GM21423 (cell line): Measurements from ENCODE around the gene DOC2B.
"Not testable (repeated sequence)": the region's sequence is repeated elsewhere in the genome, so short reads cannot be mapped to it uniquely, and the experiment has no call there.

Experiments
- ATAC-seq: cut with Tn5 transposase; IDR thresholded peaks from one replicate; pipeline ENCODE4 v1.9.1; 2021; ENCODE audit warnings: mild to moderate bottlenecking, moderate library complexity; ENCODE audit not compliant: unreplicated experiment

The DOC2B gene

GRCh38 chr17:146983-147761 is 34.3 kb downstream of the DOC2B start:
- no peak for ATAC-seq

DNA sequence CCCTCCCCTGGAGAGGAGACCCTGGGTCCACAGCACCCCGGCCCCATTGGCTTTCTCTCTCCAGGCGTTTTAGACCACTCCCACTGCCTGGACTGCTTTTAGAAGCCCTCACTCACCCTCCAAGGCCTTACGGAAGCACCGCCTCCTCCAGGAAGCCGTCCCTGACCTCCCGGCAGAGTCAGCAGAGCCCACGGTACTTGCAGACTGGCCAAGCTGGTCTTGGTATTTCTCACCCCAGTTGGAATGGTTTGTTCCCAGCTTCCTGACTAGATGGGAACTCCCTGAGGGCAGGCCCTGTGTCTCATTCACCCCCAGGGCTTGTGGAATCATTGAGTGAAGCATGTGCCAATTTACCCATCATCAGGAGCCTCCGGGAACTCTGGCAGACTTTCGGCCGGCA is 34.9 kb downstream of the DOC2B start:
- no peak for ATAC-seq

DNA sequence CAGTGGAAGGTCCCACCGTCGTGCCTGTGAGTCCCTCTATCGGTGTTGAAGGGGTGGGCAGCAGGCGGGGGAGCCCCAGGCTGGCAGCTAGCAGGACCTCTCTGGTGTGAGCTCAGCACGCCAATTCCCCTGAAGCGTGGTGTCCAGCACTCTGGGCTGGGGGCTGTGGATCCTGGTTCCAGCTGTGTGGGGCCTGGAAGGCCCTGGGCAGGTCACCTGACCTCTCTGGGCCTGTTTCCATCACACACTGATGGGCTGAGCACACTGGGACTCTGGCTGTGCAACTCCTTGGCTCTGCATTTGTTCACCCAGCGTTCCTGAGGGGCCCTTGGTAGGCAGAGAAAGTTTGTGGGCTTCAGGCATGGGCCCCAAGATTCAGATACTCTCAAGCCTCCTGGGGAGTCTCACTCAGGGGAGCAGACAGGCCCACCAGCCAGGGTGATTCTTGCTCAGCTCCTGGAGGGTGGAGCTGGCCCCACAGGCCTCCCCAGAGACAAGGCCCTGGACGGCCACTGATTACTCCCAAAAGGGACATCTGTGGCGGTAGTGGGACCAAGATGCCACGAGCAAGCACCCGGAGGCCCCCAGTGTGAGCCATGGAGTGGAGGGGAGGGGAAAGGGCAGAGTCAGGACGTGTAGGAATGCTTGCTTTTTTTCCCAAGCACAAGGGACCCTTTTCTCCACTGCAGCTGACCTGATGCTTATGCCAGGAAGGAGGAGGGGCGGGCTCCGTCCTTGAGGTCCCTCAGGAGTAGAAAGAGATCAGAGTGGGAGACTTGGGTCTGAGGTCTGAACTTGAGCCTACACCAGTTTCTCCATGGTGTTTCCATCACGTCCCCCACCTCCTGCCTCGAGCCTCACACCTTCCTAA is 35.5 kb downstream of the DOC2B start:
- ATAC-seq, result no peak

DNA sequence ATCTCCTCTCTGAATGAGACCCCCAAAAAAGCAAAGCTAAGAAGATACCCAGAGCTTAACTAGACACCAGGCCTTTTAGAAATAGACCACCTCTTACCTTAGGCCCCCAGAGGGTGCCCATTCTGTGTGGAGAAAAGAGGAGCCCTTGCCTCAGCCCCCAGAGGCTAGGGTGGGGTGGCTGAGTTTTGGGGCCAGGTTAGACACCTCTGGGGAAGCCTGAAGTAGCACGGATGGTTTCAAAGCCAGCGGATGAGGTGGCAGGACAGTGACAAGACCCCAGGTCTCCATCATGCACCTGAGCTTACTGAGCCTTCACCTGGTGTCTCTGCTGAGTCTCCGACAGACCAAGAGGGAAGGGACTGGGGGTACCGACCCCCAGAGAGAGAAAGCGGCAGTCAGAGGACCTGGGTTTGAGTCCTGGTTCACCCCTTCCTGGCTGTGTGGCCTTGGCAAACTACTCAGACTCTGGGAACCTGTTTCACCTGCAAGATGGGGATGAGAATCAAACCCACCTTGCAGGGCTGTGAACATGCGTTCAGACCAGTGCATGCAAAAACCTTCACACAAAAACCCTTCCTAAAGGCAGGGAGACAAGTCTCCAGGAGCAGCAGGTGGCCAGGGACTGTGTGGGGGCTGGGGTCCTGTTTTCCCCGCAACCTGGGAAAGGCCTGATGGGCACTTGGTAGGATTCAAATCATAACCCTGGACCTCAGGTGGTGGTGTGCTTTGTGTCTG is 36.3 kb downstream of the DOC2B start:
- ATAC-seq, result no peak

- no peak for ATAC-seq
These were observed 37.6 kb downstream of the DOC2B start for GRCh38 chr17:143785-144281.

DNA sequence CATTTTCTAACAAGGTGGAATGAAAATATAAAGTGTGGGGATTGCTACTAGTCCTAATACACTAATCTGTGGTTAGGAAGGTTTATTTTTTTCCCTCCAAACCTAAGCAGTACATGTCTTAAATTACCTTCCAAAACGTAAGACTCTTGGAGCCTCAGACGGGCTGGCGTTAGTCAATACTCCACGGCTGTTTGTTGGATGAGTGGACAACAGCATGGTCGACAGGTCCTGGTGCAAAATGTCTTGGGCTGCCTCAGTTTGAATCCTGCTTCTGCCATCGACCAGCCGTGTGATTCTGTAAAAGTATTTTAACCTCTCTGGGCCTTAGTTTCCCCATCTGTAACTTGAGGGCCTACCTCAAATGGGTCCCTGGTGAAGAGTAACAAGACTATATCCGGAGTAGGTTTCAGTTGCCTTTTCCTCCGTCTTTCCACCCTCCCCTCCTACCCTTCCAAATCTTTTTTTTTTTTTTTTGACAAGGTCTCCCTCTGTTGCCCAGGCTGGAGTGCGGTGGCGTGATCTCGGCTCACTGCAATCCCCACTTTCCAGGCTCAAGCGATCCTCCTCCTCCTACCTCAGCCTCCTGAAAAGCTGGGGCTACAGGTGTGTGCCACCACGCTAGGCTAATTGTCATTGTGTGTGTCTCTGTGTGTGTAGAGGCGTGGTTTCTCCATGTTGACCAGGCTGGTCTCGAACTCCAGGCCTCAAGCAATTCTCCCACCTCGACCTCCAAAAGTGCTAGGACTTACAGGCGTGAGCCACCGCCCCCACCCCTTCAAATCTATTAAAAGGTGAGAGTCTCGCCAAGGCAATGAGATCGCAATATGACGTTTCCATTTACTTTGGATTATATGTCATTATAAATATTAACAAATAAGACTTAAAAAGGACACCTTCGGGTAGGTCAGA is 38.3 kb downstream of the DOC2B start:
- no peak for ATAC-seq

GRCh38 chr17:142102-142661 is 39.3 kb downstream of the DOC2B start:
- ATAC-seq, result no peak

DNA sequence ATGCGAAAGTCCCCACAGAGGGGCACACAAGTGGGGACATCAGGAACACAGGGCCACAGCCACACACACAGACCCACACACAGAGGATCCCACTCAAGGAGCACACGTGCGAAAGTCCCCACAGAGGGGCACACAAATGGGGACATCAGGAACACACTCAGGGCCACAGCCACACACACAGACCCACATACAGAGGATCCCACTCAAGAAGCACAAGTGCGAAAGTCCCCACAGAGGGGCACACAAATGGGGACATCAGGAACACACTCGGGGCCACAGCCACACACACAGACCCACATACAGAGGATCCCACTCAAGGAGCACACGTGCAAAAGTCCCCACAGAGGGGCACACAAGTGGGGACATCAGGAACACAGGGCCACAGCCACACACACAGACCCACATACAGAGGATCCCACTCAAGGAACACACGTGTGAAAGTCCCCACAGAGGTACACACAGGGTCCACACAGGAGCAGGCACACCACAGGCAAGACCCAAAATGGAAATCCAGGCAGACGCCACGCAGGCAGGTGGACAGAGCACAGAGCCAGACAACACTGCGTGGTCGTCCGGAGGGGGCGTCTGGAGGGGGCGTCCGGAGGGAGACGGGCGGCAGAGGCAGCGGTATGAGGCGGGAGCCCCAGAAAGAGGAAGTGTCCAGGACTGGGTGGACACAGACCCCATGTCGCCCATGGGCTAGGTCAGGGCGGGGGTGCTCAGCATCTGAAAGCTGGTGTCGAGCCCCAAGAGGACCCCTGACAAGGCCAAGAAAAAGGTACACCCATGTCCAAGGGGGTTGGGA is 41.8 kb downstream of the DOC2B start:
- ATAC-seq, result not testable (repeated sequence)

GRCh38 chr17:137166-137807 is 44.2 kb downstream of the DOC2B start, which contains the start of gene SCGB1C2:
Gene SCGB1C2 (plus strand): TSS chr17:137569. CDS start chr17:137591, 22 bp downstream.
- not testable (repeated sequence) for ATAC-seq

DNA sequence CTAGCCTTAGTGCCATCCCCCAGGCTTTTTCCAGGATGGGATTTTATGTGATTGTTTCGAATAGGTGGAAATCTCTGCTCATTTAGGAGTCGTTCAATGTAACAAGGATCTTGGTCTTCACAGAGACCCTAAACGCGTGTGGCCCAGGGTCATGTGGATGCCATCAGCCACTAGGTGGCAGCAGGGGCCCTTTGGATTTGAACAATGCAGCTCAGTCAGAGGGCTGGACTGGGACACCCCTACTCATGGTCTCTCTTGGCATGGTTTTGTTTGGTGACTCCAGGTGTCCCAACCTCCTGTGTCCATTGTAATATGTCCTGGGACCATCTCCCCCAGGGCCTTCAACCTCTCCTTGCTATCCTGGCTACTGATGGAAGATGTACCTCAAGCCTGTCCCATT is 44.9 kb downstream of the DOC2B start:
- peak; percentile 68 for ATAC-seq

- ATAC-seq, result not testable (repeated sequence)
These were observed 45.6 kb downstream of the DOC2B start for GRCh38 chr17:135895-136294.

GRCh38 chr17:135022-135421 is 46.4 kb downstream of the DOC2B start:
- ATAC-seq, result not testable (repeated sequence)

- ATAC-seq, result peak; percentile 73
These were observed 47.1 kb downstream of the DOC2B start for GRCh38 chr17:134332-134785.

DNA sequence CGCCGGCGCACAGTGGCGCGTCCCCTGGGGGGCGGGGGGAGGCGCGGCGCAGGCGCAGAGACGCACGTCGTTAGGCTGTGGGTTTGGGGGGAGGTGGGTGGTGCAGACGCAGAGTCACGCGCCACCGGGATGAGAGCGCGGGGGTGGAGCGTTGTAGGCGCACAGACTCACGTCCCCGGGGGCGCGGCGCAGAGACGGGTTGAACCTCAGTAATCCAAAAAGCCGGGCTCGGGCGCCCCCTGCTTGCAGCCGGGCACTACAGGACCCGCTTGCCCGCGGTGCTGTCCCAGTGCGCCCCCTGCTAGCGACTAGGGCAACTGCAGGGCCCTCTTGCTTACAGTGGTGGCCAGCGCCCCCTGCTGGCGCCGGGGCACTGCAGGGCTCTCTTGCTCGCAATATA is 47.5 kb downstream of the DOC2B start:
- ATAC-seq, result not testable (repeated sequence)

DNA sequence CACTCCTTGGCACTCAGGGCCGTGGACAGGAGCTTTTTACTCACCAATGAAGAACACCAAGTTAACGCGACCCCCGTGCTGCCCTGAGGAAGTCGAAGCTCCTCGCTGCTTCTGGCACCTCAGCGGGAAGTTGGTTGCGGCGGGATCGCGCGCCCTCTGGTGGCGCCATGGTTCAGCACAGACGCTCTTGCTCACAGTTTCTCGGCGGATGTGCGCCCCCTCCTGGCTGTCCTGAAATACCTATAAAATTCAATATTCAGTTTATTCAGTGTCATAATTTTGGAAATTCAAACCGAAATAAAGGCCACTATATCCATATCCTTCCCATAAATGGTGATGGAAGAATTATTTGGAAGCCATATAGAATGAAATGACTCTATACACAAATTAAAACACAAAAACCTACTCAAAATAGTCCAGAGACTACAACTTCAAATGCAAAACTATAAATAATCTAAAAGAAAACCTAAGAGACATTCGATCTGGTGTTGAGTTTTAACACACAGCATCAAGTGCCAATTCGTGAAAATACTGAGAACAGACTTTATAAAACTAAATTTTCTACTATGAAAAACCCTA is 63.0 kb downstream of the DOC2B start:
- ATAC-seq, result not testable (repeated sequence)

- ATAC-seq, result not testable (repeated sequence)
These were observed 68.3 kb downstream of the DOC2B start for GRCh38 chr17:113111-113510.
